Smooth muscle cell (in vitro differentiated cells): ENCODE data around the gene SLC9A9. TPM values are rescaled to one million over a fixed set of nuclear protein-coding genes. Genes with fewer than 3 reads are reported as not detected.

ENCODE experiments used
- DNase-seq: peaks from one replicate; lab custom pipeline; 2025; ENCODE audit not compliant: unreplicated experiment; lab: John Stamatoyannopoulos, UW
- H2AFZ ChIP-seq: fragments of 200-600 bp; sonication (generic); 2 replicates; pipeline ENCODE4 v1.6.0; 2016; ENCODE audit warnings: antibody characterized with exemption, low read depth, mild to moderate bottlenecking
- H3F3A ChIP-seq: fragments of 200-600 bp; sonication (generic); 2 replicates; pipeline ENCODE4 v1.6.0; 2017; ENCODE audit warnings: antibody characterized with exemption, low read depth
- H3K27ac ChIP-seq: fragments of 200-600 bp; sonication (generic); 2 replicates; pipeline ENCODE4 v1.5.1; 2016; ENCODE audit warnings: low read depth, mild to moderate bottlenecking
- H3K27me3 ChIP-seq: fragments of 200-600 bp; sonication (generic); 2 replicates; pipeline ENCODE4 v1.6.1; 2016; ENCODE audit warnings: low read depth, mild to moderate bottlenecking
- H3K36me3 ChIP-seq: fragments of 200-600 bp; sonication (generic); 2 replicates; pipeline ENCODE4 v1.5.1; 2016; ENCODE audit warnings: low read depth
- H3K4me1 ChIP-seq: fragments of 200-600 bp; sonication (generic); 2 replicates; pipeline ENCODE4 v1.5.1; 2016; ENCODE audit warnings: low read depth
- H3K4me2 ChIP-seq: fragments of 200-600 bp; sonication (generic); 2 replicates; pipeline ENCODE4 v1.6.0; 2016; ENCODE audit warnings: mild to moderate bottlenecking
- H3K4me3 ChIP-seq: fragments of 200-600 bp; sonication (generic); 2 replicates; pipeline ENCODE4 v1.5.1; 2016; ENCODE audit warnings: mild to moderate bottlenecking
- H3K79me2 ChIP-seq: fragments of 200-600 bp; sonication (generic); 2 replicates; pipeline ENCODE4 v1.6.0; 2016; ENCODE audit warnings: low read depth, mild to moderate bottlenecking
- H3K9ac ChIP-seq: fragments of 200-600 bp; sonication (generic); 2 replicates; pipeline ENCODE4 v1.6.0; 2016; ENCODE audit warnings: low read depth
- H3K9me3 ChIP-seq: fragments of 200-600 bp; sonication (generic); replicated peaks from 2 replicates; pipeline ENCODE4 v1.5.1; 2016; ENCODE audit warnings: low read depth
- H4K20me1 ChIP-seq: fragments of 200-600 bp; sonication (generic); 2 replicates; pipeline ENCODE4 v1.6.0; 2016; ENCODE audit warnings: low read depth
- WGBS: methylation state at CpG from one replicate; pipeline ENCODE4 v1.1.7; 2016; ENCODE audit warnings: low lambda C conversion rate; 5-methylcytosine and 5-hydroxymethylcytosine counted together
- polyA plus RNA-seq: library from polyadenylated mRNA; unstranded; fragments of >200 nt; fragmentation: Nextera tagmentation; extraction: Ambion mirVana; gene quantifications from 2 replicates; pipeline ENCODE4 v1.2.1, GENCODE V29; 2016
- total RNA-seq: library from RNA; depleted of rRNA; stranded (reverse); fragments of >200 nt; gene quantifications from 2 replicates; pipeline ENCODE4 v1.2.3, GENCODE V29; 2014
- TF ChIP-seq, protein P1 (sequence below): fragments of 200-600 bp; sonication (generic); IDR thresholded peaks from 2 replicates; pipeline ENCODE4 v1.5.1; 2017; ENCODE audit warnings: borderline replicate concordance, mild to moderate bottlenecking, antibody characterized with exemption; ENCODE audit not compliant: insufficient read depth, poor library complexity, severe bottlenecking

SLC9A9 gene
- total and polyA plus RNA-seq, 2 experiments from 2014 or later: 4.0 to 8.9 TPM

DNA sequence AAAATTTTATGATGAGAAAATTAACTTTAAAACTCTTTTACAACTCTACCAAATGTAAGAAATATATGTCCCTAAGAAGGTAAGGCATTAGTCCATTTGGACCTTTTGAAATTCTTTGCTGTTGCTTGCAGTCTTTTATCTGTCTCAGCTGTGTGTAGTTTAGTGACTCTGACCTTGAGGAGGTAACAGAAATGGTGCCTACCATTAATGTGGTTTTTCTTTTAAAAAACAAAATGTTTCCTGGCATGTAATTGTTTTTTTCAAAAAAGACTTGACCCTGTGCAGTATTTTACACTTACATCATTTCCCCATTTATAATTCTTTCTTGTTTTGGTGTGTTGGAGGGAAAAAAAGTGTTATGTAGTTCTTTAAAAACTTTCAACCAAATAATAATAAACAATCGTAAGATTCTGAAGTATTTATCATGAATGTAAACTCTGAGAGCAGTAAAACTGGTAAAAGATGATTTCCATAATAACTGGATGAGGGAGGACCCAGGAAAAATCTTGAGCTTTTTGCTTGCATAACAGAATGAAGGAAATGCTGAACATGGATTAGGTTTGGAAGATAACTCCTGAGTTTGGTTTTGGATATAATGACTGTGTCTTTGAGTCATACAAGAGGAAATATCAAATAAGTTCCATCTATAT is 503.6 kb downstream of the SLC9A9 start:
- H3K9me3 ChIP-seq: no peaks in the 10 kb centered on the region
- H3K36me3 ChIP-seq: no peaks in the 10 kb centered on the region
- H3K79me2 ChIP-seq: no peaks in the 10 kb centered on the region
- H3K9ac ChIP-seq: no peak overlapping the region
- no peak overlapping the region for H3K4me2 ChIP-seq
- H3K27ac ChIP-seq: no peak overlapping the region
- H2AFZ ChIP-seq: no peak overlapping the region
- TF ChIP-seq, protein P1, sequence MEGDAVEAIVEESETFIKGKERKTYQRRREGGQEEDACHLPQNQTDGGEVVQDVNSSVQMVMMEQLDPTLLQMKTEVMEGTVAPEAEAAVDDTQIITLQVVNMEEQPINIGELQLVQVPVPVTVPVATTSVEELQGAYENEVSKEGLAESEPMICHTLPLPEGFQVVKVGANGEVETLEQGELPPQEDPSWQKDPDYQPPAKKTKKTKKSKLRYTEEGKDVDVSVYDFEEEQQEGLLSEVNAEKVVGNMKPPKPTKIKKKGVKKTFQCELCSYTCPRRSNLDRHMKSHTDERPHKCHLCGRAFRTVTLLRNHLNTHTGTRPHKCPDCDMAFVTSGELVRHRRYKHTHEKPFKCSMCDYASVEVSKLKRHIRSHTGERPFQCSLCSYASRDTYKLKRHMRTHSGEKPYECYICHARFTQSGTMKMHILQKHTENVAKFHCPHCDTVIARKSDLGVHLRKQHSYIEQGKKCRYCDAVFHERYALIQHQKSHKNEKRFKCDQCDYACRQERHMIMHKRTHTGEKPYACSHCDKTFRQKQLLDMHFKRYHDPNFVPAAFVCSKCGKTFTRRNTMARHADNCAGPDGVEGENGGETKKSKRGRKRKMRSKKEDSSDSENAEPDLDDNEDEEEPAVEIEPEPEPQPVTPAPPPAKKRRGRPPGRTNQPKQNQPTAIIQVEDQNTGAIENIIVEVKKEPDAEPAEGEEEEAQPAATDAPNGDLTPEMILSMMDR: no peak
- 65% methylated on average over 1 of the region's 1 CpG for WGBS
- H4K20me1 ChIP-seq: no peaks in the 10 kb centered on the region
- no peak for DNase-seq
- no peaks in the 10 kb centered on the region for H3K4me1 ChIP-seq
- H3K4me3 ChIP-seq: no peak overlapping the region
- H3F3A ChIP-seq: no peaks in the 10 kb centered on the region
- H3K27me3 ChIP-seq: no peaks in the 10 kb centered on the region

DNA sequence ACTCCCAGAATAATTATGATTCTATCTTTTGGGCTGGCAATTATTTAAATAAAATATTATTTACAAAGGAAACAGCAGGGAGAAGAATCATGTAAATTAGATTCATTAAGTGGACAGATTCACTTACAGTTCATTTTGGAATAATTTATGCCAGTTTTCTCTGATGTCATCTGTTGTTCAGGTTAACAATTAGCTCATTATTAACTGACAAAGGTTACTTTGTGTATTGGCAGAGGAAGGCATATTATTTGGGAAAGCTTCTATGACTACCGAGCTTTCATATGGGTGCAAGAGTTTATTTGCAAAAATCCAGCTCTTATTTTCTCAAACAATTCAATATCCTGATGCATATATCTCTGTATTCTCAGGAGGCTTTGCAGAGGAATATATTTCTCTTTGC is 504.3 kb downstream of the SLC9A9 start:
- Histone ChIP-seq H3K9ac (no peak overlapping the region), H3K79me2 (no peaks in the 10 kb centered on the region), H3K4me1 (no peaks in the 10 kb centered on the region)

DNA sequence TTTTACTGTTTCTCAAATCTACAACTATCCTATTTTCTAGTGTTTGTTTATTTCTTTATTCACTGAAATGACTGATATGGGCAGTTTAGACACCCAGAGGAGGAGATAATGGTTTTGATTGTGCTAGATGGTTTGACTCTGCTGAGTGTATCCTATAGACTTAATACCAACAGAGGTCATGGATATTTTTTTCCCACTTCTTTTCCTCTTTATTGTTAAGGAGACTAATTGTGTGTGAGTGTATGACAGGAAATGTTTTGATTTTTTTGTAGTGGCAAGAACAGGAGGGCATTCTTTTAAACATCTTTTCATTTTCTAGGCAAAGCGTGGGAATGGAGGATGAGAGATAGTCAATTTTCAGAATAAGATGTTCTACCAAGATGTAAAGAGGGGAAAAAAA is 505.2 kb downstream of the SLC9A9 start:
- Histone ChIP-seq H3F3A (no peaks in the 10 kb centered on the region), H3K4me1 (no peaks in the 10 kb centered on the region), H3K9me3 (no peaks in the 10 kb centered on the region), H2AFZ (no peak overlapping the region), H3K4me3 (no peak overlapping the region), H4K20me1 (no peaks in the 10 kb centered on the region), H3K4me2 (no peak overlapping the region), H3K27me3 (no peaks in the 10 kb centered on the region), H3K27ac (no peak overlapping the region), H3K9ac (no peak overlapping the region), H3K79me2 (no peaks in the 10 kb centered on the region), H3K36me3 (no peaks in the 10 kb centered on the region)
- no peak for DNase-seq
- 100% methylated on average over 1 of the region's 1 CpG for WGBS
- TF ChIP-seq, protein P1: no peak

More for the DNA sequence above, 504.3 kb downstream of the SLC9A9 start:
- Histone ChIP-seq H3K27me3 (no peaks in the 10 kb centered on the region), H4K20me1 (no peaks in the 10 kb centered on the region), H3K4me2 (no peak overlapping the region), H3K36me3 (no peaks in the 10 kb centered on the region), H3K9me3 (no peaks in the 10 kb centered on the region), H3K4me3 (no peak overlapping the region), H3K27ac (no peak overlapping the region), H3F3A (no peaks in the 10 kb centered on the region), H2AFZ (no peak overlapping the region)
- WGBS: 90% methylated on average over 1 of the region's 1 CpG
- TF ChIP-seq, protein P1: no peak
- no peak for DNase-seq

DNA sequence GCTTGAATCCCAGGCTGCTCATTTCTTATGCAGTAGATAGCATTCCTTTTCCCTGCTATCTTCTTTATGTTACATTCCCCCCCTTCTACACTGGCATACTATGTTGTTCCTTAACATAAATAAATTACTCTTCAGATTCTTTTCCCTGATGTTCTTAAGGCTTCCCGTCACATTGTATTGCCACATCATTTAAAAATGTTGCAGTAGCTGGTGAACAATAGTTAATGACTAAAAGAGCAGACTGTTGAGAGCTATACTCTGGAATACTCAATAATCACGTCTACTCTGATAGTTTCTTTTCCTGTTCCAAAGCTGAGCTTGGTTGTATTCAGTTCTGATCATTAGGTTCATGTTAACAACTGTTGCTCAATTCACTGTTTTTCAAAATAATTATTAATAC is 508.8 kb downstream of the SLC9A9 start:
- Histone ChIP-seq H3F3A (no peaks in the 10 kb centered on the region), H2AFZ (no peak overlapping the region), H4K20me1 (no peaks in the 10 kb centered on the region), H3K27ac (no peak overlapping the region), H3K4me2 (no peak overlapping the region), H3K4me1 (no peaks in the 10 kb centered on the region), H3K9ac (no peak overlapping the region), H3K4me3 (no peak overlapping the region), H3K36me3 (no peaks in the 10 kb centered on the region), H3K79me2 (no peaks in the 10 kb centered on the region), H3K27me3 (no peaks in the 10 kb centered on the region), H3K9me3 (peaks cover 8% of the 10 kb centered on the region)
- 60% methylated on average over 2 of the region's 2 CpGs for WGBS
- no peak for DNase-seq
- TF ChIP-seq, protein P1: no peak
